ENCODE results near the gene CITED4.

The CITED4 gene

DNA sequence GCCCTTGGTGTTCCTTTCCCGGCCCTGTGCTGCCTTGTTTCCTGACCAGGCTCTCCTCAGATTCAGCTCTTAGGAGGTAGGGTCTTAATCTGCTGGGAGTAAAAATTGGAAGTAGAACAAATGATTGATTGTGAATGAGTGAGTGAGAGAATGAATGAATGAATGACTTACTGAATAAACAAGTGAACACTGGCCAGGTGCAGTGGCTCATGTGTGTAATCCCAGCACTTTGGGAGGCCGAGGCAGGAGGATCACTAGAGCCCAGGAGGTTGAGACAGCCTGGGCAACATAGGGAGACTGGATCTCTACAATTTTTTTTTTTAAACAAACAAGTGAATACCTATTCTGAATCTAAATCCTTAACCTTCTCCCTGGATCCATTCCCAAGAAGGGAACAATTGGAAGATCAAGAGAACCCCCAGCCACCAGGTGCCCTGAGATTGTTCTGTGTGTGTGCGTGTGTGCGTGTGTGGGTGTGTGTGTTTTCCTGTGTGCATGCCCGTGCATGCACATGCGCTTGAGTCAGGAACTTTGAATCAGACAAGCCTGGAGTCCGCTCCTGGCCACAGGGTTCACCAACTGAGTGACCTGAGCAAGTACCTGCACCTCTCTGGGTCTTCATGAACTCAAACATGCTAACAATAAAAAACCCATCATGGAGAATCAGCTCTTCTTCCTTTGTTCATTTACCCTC is 24.3 kb upstream of the CITED4 start:
- DNase-seq (ENCODE audit: low spot score) (no peak), FAIRE-seq (no peak)

DNA sequence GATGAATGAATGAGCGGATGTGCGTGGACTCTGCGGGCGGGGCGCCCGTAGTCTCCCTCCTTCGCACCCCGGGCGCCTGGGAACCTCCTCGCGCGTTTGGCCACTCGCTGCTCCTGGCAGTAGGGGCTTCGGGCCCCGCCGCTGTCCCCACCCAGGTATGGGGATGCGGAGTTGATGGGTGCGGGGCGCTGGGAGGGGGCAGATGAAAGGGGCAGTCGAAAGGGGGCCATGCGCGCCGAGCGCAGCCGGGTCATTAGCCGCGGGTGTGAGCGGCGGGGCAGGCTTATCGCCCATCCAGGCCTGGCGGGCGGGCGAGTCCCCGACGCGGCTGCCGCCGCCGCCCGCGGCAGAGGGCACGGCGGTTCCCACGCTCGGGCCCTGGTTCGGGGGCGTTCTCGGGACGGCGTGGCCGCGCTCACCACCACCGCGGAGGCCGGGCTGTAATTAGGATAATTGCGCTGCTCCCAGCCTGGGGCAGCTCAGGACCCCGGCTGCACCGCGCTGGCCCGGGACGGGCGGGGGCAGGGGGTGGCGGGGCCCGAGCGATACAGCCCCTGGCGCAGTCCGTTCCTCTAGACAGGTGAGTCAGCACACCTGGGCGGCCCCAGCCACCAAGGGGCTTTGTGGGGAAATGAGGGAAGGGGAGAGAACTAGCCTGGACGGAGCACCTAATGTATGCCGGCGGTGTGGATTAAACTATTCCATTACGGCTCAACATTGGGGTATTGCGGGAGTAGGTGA is 22.1 kb upstream of the CITED4 start:
- FAIRE-seq (no peak), DNase-seq (ENCODE audit: low spot score) (no peak)

GRCh38 chr1:40880813-40881549 is 18.8 kb upstream of the CITED4 start:
- DNase-seq (ENCODE audit: low spot score) (no peak), FAIRE-seq (no peak)

GRCh38 chr1:40879482-40880175 is 17.5 kb upstream of the CITED4 start:
- DNase-seq (ENCODE audit: low spot score) (no peak), FAIRE-seq (no peak)

GRCh38 chr1:40878906-40879305 is 16.7 kb upstream of the CITED4 start:
- FAIRE-seq: no peak
- no peak for DNase-seq (ENCODE audit: low spot score)

DNA sequence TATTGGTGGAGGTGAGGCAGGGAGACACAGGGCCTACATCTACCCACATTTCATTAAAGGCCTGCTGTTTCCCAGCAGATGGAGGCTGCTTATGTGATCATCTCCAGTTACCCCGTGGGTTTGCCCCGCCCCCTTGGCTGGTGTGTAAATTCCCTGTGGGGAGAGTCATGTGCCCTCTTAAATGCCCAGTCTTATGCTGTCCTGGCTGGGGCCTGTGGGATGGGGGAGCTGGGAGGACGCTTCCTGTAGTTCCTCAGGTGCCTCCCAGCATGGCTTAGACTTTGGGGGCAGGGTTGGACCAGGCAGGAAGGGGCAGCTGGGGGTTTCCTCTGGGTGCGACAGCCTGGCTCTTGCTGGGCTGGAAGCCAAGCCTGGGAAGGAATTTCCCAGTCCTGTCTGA is 15.5 kb upstream of the CITED4 start:
- DNase-seq (ENCODE audit: low spot score) (peak; percentile 95), FAIRE-seq (peak; percentile 80)

GRCh38 chr1:40876891-40877290 is 14.7 kb upstream of the CITED4 start:
- FAIRE-seq: no peak
- DNase-seq (ENCODE audit: low spot score): no peak

DNA sequence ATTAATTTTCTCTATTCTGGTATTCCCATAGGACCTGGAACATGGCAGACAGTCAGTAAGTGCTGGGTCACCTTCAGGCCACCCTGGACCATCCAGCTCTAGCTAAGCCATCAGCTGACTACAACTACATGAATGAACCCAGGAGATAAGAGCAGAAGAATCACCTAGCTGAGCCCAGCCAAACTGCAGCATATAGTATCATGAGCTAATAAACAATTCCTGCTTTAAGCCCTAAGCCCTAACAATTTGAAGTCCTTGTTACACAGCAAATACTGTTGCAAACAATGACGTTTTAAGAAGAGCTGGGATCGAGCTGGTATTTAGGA is 14.2 kb upstream of the CITED4 start:
- DNase-seq (ENCODE audit: low spot score) (no peak), FAIRE-seq (no peak)

GRCh38 chr1:40873863-40874472 is 11.8 kb upstream of the CITED4 start:
- FAIRE-seq: no peak
- DNase-seq (ENCODE audit: low spot score): no peak

DNA sequence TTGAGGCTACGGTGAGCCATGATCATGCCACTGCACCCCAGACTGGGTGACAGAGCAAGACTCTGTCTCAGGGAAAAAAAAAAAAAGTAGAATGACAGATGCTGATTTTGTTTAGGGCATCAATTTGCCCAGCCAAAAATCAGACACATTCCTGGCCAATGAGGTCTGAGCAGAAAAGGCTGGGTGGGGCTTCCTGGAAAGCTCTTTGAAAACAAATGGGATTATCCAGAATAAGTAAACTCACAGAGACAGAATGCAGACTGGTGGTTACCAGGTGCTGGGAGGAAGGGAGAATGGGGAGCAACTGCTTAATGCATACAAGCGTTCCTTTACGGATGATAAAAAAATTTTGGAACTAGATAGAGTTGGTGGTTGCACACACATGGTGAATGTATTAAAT is 10.1 kb upstream of the CITED4 start:
- no peak for DNase-seq (ENCODE audit: low spot score)
- no peak for FAIRE-seq

DNA sequence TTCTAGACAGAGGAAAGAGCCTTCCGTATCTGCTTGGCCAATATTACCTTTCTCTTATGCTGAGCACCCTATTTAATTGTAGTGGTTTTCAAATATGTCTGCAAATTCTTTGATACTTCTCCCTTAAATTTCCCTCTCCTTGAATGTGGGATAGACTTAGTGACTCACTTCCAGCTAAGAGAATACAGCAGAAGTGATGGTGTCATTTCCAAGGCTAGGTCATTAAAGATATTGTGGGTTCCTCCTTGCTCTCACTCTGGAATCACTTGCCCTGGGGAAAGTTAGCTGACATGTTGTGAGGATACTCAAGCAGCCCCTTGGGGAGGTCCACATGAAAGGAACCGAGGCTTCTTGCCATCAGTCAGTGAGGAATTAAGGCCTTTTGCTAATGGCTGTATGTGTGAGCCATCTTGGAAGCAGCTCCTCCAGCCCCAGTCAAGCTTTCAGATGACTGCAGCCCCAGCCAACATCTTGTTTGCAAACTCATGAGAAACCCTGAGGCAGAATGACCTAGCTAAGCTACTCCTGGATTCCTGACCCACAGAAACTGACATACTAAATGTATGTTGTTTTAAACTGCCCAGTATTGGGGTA is 8.1 kb upstream of the CITED4 start:
- FAIRE-seq (no peak), DNase-seq (ENCODE audit: low spot score) (peak; percentile 14)

DNA sequence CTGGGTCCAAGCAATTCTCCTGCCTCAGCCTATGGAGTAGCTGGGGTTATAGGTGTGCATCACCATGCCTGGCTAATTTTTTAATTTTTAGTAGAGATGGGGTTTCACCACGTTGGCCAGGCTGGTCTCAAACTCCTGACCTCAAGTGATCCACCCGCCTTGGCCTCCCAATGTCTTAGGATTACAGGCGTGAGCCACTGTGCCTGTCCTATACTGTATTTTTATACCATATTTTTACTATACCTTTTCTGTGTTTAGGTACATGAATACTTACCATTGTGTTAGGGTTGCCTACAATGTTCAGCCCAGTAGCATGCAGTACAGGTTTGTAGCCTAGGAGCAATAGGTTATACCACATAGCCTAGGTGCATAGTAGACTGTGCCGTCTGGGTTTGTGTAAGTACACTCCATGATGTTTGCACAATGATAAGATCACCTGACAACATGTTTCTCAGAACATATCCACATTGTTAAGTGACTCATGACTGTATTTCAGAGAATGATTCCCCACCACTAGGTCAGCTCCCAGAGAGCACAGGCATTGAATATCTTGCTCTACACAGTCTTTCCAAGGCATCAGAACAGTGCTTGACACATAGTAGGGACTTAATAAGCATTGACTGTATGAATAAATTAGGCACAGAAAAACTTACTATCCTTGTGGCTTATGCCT is 6.0 kb upstream of the CITED4 start:
- FAIRE-seq (no peak), DNase-seq (ENCODE audit: low spot score) (peak; percentile 62)

DNA sequence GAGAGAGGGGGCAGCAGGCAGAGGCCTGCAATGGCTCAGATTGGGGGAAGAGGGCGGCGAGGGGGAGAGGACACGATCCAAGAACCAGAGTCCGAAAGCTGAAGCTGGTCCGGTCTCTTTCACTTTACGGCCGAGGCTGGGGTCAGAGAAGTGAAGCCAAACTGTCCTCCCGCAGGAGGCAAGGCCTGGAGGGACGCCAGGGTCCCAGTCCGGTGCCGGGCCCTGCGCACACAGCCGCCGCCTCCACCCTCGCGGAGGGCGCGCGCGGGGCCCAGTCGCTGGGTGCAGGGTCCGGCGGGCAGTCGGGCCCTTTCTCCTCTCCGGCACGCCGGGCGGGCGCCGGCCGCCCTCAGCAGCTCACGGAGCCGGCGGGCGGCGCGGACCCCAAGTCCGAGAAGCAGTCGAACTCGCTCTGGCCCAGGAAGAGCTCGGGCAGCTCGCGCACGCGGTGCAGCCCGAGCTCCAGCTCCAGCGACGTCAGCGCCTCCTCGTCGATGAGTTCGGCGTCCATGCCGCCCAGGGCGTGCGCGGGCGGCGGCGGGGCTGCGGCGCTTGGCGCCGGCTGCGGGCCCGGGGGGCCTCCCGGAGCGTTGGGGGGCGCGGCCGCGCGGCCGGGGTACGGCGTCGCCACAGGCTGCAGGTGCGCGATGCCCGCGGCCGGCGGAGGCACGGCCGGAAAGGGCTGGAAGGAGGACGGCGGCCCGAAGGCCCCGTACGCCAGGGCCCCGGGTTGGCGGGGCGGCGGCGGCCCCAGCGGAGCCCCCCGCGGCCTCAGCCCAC is 749 bp downstream of the CITED4 start:
- FAIRE-seq: no peak

GRCh38 chr1:40860706-40861223 is 1.4 kb downstream of the CITED4 start:
- DNase-seq (ENCODE audit: low spot score) (no peak), FAIRE-seq (no peak)

More for the DNA sequence above, 749 bp downstream of the CITED4 start:
- no peak for DNase-seq (ENCODE audit: low spot score)

GRCh38 chr1:40858856-40859416 is 3.2 kb downstream of the CITED4 start:
- FAIRE-seq: no peak
- no peak for DNase-seq (ENCODE audit: low spot score)

- DNase-seq (ENCODE audit: low spot score): no peak
- FAIRE-seq: no peak
These were observed 4.4 kb downstream of the CITED4 start for GRCh38 chr1:40857737-40858136.

DNA sequence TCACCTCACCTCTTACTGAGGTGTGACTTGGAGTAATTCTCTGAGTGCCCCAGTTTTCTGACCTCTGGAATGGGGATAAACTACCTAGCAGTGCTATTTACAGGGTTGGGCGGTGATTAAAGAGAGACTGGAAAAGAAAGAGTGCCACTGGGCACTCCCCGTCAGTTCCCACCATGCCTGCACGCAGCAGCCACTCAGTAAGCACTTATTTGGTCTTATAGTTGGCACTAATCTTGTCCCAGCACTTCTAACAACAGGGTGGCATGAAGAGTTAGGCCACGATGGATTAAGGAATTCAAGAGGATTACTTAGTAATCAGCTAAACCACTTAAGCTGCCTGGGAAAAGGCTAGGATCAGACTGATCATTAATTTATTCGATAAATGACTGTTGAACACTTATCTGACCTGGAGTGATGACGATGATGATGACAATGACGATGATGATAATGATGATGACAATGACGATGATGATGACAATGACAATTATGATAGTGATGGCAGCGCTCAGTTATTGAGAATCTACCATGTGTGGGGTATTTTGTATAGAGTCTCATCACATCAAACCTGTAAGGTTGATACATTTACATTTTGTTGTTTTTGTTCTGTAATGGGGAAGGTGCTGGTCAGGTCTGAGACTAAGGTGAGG is 5.4 kb downstream of the CITED4 start:
- FAIRE-seq (no peak), DNase-seq (ENCODE audit: low spot score) (no peak)

DNA sequence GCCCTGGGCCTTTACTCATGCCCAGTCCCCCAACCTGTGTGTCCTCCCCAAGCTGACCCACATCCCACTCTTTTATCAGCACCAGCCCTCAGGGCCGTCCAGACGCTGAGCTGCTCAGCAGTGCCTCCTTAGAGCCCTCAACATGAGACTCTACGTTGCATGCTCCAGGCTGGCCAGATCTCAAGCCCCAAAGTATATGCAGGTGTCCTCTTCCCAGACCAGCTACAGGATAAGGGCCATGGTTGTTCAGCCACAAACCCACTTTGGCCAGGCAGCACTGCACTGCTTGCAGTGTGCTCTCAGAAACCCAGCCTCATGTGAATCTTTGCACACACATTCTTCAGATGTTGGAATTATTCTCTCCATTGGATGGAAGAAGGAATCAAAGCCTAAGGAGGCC is 6.0 kb downstream of the CITED4 start:
- DNase-seq (ENCODE audit: low spot score) (no peak), FAIRE-seq (no peak)

- no peak for FAIRE-seq
- DNase-seq (ENCODE audit: low spot score): no peak
These were observed 6.7 kb downstream of the CITED4 start for GRCh38 chr1:40855513-40855912.
